GM19324 (cell line): ENCODE results near the gene GSC2.

Experiments used
- ATAC-seq: cut with Tn5 transposase; IDR thresholded peaks from one replicate; pipeline ENCODE4 v1.9.1; 2021; ENCODE audit warnings: mild to moderate bottlenecking, moderate library complexity; ENCODE audit not compliant: unreplicated experiment, low FRiP score

The GSC2 gene

DNA sequence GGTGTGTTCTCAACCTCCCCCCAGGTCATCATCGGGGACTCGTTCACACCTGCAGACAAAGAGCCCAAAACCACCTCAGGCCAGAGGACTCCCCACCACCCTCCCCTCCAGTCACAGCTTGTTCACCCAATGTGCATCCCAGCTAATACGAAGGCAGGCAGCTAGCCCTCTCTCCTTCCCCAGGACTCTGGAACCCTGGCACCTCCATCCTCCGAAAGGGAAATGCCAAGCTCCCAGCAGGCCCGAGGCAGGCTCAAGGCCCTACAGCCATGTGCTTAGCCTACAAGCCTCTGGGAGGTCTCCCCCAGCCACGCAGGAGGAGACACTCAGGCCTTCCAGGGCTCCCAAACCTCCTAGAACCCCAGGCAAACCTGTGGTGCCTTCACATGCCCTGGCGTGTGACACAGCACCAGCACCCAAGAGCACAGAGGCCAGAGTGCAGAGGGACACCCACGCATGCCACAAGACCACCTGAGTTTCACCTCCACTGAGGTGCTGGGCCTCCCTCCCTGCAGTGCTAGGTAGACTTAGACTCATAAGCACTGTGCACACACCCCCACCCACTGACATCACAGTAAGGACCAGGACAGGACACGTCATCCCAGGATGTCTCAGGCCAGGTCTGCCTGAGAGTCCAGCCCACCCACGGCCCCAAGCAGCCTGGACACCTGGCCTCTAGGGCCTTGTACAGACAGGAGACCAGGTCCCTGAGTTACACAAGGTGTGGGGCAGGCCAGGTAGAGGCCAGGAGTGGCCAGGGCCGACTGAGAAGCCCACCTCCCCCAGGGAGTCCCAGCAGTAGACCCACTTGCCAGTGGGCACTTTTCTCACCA, 12.5 kb downstream of the GSC2 start:
- no peak for ATAC-seq

DNA sequence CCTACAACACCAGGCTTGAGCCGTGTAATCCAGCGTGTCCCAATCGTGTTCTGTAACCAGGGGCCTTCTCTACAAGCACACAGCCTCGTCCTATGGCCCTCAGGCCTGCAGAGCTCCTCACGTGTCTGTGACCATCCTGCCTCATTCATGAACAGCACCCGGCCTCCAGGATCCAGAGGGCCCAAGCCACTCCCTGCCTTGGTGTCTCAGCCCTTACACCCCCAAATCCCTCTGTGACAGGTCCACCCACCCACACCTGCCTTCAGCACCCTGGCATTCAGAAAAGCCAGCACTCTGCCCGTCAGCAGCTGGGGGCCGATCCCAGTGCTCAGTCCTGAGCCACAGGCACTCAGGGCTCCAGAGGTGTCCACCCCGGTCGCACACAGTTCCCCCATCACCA, 13.2 kb downstream of the GSC2 start:
- no peak for ATAC-seq

DNA sequence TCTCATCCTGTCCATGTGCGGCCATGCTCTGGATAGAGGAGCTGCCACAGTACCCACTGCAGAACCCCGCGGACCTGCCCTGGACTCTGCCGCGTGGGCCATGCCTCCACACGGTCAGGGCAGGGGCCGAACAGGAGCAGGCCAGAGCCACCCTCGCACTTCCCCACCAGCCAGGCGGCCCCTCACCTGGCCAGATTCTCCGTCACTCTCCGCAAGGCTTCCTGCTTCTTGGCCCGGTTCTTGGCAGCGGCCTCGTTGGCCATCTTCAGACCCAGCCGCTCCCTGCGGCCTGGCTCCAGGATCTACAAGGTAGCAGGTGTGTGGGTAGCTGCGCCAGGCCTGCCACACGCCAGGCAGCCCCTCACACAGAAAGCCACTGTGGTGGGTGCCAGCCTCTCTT, 15.2 kb downstream of the GSC2 start:
- ATAC-seq = no peak

DNA sequence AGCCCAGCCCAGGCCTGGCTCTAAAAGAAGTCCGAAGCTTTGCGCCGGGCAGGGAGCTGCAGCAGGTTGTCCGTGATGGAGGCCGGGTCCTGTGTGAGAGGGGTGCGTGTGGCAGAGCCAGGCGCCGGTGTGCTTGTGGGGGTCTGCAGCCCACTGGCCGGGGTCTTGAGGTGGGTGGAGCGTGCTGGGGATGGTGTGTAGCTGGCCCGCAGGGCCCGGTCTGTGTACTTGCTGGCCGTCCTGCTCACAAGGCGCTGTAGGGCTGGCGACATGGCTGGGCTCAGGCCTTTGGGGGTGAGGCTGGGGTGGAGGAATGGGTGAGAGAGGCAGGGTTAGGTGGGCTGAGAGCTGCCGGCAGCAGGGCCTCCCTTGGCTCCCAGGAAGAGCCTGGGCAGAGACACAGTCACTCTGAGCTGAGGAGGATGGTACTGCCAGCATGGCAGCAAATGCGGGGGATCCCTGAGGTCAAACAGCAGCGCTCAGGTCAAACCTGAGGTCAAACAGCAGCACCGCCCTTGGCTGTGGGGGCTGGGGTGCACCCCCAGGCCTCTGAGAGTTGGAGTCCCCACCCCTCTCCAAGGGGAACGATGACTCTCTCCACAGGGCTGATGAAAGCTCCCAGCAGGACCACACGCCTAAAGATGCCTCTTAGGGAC, 15.8 kb downstream of the GSC2 start:
- no peak for ATAC-seq

DNA sequence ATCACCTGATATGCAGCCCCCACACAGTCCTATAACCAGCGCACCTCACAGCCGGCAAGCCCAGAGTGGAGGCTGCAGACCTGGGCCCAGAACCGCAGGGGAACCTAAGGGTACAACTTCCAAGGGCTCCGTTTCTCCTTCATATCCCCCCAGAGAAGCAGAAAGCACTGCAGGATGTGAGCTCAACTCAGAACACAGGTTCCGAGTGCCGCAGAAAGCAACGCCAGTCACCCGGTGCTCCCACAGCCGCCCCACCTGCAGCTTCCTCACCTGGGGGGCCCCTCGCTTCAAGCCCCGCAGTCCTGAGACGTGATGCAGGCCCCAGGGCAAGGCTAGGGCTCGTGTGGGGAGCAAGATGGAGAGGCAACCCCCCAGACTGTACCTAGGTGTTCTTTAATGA, 16.5 kb downstream of the GSC2 start:
- no peak for ATAC-seq

DNA sequence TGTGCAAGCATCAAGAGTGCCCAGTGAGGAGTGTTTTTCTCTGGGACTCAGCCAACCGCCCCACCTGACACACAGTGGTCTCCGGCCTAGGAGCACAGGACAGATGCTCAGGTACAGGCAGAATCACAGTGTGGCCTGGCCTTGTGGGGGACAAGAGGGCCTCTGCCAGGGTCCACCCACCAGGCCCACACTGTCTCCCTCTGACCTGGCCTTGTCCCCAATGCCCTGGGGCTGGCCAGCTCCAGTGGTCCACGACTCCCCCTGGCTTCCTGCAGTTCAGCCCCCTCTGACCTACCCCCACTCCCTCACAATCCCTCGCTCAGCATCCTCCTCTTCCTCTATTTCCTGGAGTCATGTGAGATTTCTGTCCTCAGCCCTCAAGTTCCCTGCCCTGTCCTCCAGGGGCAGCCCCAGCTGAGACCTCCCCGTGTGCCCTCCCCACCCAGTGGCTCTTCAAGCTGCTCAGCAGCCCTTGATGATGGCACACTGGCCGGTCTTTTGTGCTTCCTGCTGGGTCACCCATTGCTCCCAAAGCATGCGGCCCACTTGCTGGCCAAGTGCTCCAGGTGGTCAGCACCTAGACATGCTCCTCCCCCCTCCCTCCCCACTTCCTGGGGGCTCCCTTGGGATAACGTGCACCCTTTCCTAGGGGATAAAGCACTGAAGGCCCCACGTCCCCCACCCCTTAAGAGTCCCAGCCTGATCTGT, 17.2 kb downstream of the GSC2 start:
- no peak for ATAC-seq

DNA sequence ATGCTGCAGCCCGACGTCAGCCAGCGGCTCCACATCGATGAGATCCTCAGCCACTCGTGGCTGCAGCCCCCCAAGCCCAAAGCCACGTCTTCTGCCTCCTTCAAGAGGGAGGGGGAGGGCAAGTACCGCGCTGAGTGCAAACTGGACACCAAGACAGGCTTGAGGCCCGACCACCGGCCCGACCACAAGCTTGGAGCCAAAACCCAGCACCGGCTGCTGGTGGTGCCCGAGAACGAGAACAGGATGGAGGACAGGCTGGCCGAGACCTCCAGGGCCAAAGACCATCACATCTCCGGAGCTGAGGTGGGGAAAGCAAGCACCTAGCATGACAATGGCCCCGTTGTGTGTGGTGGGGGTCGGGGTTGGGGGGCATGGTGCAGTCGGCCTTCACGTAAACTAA, 17.9 kb downstream of the GSC2 start:
- no peak for ATAC-seq

DNA sequence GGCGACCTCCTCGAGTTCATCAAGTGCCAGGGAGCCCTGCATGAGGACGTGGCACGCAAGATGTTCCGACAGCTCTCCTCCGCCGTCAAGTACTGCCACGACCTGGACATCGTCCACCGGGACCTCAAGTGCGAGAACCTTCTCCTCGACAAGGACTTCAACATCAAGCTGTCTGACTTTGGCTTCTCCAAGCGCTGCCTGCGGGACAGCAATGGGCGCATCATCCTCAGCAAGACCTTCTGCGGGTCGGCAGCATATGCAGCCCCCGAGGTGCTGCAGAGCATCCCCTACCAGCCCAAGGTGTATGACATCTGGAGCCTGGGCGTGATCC, 18.4 kb downstream of the GSC2 start:
- ATAC-seq = no peak

DNA sequence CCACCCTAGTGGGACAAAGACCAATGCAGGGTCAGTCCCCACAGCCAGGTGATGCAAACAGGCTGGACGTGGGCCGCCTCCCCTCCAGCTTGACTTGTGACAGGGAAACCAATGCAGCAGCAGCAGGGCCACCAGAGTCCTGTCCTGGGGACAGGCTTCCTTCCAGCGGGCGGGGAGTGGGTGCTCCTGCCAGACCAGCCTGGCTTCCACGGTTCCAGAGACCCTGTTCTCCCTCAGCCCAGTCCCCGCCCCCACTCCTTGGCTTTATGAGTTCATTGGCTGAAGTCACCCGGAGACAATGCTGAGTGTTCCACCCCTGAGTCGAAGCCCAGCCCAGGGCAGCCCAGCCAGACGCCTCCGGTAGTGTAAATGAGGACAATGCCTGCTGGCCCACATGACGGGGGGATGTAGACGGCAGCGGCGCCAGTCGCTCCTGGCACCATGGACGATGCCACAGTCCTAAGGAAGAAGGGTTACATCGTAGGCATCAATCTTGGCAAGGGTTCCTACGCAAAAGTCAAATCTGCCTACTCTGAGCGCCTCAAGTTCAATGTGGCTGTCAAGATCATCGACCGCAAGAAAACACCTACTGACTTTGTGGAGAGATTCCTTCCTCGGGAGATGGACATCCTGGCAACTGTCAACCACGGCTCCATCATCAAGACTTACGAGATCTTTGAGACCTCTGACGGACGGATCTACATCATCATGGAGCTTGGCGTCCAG, 19.0 kb downstream of the GSC2 start, which contains the start of gene TSSK2:
TSS of gene TSSK2 (plus strand) at position 350 of the 726 bp plus-strand sequence. CDS start at position 442, 92 bp downstream.
- no peak for ATAC-seq

DNA sequence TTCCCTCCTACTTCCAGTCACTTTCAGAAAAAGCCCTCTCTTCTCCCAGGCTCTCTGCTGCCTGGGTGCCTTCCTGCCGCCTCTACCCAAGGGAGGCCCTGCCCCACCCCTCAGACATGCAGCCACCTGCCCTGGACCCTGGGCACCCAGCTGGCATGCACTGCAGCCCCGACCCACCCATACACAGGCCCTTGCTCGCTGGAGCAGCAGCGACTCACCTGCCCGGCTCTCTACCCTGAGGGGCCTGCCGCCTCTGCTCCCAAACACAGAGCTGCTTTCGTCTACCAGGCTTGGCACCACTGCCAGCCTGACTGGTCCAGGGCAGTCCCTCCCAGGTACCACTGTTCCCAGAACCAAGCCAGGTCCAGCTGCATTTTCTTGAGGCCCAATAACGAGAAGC, 20.2 kb downstream of the GSC2 start:
- no peak for ATAC-seq

DNA sequence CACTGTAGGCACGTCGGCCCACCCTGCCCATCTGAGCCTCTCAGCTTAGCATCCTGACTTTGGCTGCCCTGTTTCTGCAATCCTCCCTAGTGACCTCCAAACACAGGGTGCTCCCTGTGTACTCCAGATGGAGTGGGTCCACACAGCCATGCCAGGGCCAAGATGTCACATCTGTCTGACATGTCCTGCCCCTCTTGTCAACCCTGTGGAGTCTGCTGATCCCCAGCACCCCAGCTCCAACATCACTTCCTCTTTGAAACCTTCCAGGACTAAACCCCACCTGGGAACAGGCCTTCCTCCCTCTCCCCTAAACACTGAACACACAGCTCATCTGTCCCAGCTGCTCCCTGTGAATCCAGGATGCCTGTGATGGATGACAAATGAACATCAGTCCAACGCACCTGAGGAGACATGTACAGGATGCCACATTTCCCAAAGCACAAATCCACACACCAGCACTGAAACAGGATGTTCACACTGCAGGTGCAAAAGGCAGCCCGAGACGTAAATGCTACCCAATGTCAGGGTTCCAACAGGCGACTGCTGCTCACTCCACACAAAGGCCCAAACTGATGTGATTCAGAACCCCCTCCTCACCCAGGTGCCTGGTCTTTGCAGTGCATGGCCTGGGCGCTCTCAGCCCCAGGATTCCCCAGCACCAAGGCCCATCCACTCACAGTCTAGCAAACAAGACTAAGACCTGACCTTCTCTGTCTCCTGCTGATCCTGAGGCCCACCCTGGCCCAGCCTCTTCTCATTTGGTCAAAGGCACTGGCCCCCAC, 21.0 kb downstream of the GSC2 start:
- ATAC-seq = no peak

DNA sequence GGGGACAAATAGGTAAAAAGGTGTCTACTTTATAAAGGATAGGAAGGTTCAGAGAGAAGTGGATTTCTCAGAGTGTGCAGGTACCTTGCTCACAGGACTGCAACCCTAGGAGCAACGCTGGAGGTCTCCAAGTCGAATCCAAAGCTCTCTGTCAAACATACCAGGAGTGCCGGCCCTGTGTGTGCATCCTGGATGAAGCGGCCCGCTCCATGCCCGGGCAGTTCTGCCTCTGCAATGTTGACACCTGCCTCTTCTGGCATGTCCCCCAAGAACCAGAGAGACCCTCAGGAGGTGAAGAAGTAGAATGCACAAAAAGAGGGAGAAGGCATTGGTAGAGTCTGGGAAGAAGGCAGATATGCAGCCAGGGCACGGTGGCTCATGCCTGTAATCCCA, 22.1 kb downstream of the GSC2 start:
- ATAC-seq = no peak

DNA sequence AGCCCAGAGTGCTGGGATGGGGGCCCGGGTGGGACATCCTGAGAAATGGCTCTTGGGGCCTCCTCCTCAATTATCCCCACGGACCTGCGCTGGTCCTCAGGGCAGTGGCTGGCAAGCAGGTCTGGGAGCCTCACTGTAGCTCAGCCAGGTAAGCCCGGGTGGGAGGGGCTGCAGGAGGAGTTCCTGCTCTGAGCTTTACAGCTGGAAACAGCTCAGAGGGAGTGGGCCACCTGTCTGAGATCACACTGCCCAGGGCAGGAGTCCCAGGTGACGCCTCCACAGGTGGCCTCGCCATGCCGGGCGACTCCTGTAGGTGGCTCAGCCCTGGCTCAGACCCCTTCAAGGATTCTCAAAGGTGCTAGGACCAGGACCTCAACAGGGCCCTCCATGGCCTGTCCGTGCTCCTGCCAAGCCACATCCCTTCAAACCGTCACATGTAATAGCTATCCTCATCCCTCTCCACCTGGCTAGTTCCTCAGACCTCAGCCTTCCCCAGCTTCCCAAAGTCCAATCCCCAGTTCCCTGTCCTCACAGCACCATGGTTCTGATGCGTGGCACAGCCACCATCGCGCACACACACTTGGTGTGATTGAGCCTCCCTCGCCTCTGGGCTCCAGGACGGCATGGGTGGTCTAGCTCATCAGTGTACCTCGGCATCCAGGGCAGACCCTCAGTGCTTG, 22.6 kb downstream of the GSC2 start:
- no peak for ATAC-seq

DNA sequence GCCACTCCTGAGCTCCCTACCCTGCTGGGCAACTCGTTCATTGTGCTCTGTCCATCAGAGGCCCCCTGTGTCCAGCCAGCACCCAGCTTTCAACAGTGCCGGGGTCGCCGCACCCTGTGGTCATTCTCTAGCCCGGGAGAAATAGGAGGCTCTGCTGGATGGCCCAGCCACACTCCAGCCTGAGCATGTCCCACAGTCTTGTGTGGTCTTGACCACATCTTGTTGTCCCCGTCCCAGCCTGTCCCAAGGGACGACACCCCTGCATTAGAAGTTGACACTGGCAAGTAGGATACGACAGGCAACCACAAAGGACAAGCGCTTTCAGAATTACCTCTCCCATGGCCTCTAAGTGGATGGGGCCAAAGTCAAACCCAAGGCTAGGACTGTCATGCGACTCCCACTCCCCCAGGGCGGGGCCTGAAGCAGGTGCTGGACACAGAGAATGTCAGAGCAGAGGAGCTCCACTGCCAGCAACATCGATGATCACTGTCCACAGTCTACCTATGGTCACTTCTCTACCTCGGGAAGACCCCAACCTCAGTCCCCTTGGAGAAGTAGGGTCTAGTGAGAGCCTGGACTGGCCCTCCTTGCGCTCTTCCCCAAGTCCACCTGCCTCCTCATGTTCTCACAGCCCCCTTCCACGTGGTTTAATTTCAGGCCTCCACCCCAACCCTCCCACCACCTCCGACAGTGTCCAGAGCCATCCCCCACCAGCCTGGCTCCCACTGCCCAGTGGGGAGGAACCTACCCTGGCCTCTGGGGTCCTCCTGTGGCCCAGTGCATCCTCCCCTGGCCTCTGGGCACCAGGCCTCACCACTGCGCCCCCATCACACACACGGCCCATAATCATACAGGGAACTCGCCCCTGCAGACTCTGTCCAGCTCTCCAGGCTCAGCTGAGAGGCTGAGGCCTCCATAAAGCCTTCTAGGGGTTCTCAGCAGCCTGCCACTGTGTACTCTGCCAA, 23.5 kb downstream of the GSC2 start:
- ATAC-seq = no peak

DNA sequence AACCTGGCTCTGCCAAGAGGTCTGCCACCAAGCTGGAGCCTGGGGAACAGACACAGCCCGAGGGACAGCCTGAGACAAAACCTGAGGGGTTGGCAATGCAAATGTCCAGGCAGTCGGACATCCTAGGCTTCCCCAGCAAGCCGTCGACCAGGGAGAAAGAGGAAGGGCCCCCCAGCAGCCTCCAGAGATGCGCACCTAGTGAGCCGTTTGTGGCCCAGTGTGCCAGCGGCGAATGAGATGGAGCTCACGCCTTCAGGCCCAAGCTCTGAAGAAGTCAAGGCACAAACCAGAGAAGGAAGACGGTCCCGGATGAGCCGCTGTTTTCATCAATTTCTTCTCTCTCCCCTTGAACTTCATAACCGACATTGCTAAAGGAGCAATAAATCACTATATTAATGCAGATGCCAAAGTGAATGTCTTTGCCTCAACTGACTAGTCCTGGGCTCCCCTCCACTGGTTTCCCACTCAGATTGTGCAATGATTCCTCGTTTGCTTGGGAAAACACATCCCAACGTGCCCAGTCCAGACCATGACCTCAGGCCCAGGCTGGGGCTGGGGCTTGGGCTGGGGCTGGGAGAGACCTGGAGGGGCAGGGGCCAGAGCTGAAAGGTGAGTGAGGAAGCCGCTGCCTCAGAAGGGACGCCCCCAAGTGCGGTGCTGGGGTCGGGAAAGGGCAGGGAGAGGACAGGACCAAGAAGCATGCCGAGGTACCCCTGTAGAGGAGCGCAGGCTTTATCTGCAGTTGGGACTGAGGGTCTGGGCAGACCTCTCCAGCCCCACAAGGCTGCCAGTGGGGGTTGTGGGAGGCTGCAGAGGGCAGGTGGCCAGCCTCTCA, 24.4 kb downstream of the GSC2 start:
- ATAC-seq = no peak

DNA sequence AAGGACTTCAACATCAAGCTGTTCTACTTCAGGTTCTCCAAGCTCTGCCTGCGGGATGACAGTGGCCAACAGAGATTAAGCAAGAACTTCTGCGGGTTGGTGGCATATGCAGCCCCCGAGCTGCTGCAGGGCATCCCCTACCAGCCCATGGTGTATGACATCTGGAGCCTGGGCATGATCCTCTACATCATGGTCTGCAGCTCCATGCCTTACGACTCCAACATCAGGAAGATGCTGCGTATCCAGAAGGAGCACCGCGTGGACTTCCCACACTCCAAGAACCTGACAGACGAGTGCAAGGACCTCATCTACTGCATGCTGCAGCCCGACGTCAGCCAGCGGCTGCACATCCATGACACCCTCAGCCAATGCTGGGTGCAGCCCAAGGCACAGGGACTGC, 25.1 kb downstream of the GSC2 start:
- no peak for ATAC-seq

DNA sequence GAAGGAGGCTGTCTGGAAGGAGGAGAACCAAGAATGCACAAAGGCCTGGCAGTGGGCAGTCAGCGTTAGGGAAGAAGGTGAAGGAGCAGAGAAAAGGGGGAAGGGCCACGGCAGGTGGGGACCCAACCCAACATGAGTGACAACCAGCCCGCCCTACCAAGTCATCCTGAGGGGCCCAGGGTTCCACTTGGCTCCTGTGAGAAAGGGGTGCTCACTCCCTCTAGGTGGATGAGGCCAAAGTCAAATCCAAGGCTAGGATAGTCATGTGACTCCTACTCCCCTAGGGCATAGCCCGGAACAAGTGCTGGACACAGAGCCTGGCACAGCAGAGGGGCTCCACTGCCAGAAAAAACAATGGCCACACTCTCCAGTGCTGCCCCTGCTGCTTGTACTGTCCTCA, 25.7 kb downstream of the GSC2 start:
- ATAC-seq = no peak

DNA sequence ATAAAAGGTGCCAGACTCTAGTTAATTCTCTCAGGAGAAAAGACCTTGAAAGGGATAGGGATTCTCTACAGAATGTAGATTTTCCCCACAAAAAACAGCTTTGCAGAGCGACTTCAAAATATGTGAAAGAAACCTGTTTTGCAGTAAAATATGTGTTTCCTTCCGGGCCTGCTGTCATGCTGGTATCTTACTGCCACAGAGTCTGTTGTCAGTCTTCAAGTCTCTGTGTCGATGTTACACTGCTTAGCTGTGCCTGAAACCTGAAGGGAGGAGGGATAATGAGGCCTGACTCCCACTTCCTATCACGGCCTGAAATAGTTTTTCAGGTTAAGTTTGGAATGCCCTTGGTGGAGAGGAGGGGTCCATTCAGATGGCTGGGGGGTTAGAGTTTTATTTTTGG, 26.2 kb downstream of the GSC2 start:
- ATAC-seq = no peak
